ENCODE data around the gene IKZF5. TPM values are rescaled to one million over a fixed set of nuclear protein-coding genes. Genes with fewer than 3 reads are reported as not detected.

Gene IKZF5
- total and polyA plus RNA-seq, 5 donors, result 5.7 to 15.0 (median 12.3) TPM

Other genes starting within 250 kb of the IKZF5 start
- under 1 TPM; 0.17 to 0.53 (median 0.25) TPM for gene CUZD1, start 162.9 kb downstream of the IKZF5 start, total RNA-seq
- 0.25 TPM for gene CUZD1, start 162.9 kb downstream of the IKZF5 start, polyA plus RNA-seq
- 1 to 10 TPM in 2 of 4 donors, under 1 TPM in 2; 0.47 to 1.4 (median 0.88) TPM for gene FAM24B, start 129.2 kb downstream of the IKZF5 start, total RNA-seq
- 1.2 TPM for gene FAM24B, start 129.2 kb downstream of the IKZF5 start, polyA plus RNA-seq
- gene FAM24A, start 98.2 kb downstream of the IKZF5 start, total RNA-seq, result not detected
- not detected for gene FAM24A, start 98.2 kb downstream of the IKZF5 start, polyA plus RNA-seq
- 1 to 10 TPM; 5.2 to 7.8 (median 6.9) TPM for gene C10orf88, start 54.6 kb downstream of the IKZF5 start, total RNA-seq
- 4.1 TPM for gene C10orf88, start 54.6 kb downstream of the IKZF5 start, polyA plus RNA-seq
- gene PSTK, start 28.4 kb downstream of the IKZF5 start, total RNA-seq, result 1 to 10 TPM; 1.0 to 5.1 (median 4.0) TPM
- 4.9 TPM for gene PSTK, start 28.4 kb downstream of the IKZF5 start, polyA plus RNA-seq
- 10 to 100 TPM; 59.4 to 90.9 (median 73.1) TPM for gene ACADSB, start 211 bp upstream of the IKZF5 start, total RNA-seq
- gene ACADSB, start 211 bp upstream of the IKZF5 start, polyA plus RNA-seq, result 19.5 TPM
- gene HMX3, start 127.2 kb upstream of the IKZF5 start, total RNA-seq, result not detected
- not detected for gene HMX3, start 127.2 kb upstream of the IKZF5 start, polyA plus RNA-seq
- gene HMX2, start 139.3 kb upstream of the IKZF5 start, total RNA-seq, result not detected
- gene HMX2, start 139.3 kb upstream of the IKZF5 start, polyA plus RNA-seq, result not detected
- gene BUB3, start 145.6 kb upstream of the IKZF5 start, total RNA-seq, result 10 to 100 TPM; 33.7 to 43.0 (median 37.8) TPM
- gene BUB3, start 145.6 kb upstream of the IKZF5 start, polyA plus RNA-seq, result 28.3 TPM